Fibroblast of skin of right biceps (primary cell): ENCODE data around the gene SGO2.
"Not testable (repeated sequence)": the region's sequence is repeated elsewhere in the genome, so short reads cannot be mapped to it uniquely, and the experiment has no call there.

Source experiments
- DNase-seq: peaks from one replicate; pipeline ENCODE4 v3.0.0-alpha.2; 2013

SGO2 gene

GRCh38 chr2:200599206-200599605, 73.2 kb downstream of the SGO2 start:
- DNase-seq, result no peak

DNA sequence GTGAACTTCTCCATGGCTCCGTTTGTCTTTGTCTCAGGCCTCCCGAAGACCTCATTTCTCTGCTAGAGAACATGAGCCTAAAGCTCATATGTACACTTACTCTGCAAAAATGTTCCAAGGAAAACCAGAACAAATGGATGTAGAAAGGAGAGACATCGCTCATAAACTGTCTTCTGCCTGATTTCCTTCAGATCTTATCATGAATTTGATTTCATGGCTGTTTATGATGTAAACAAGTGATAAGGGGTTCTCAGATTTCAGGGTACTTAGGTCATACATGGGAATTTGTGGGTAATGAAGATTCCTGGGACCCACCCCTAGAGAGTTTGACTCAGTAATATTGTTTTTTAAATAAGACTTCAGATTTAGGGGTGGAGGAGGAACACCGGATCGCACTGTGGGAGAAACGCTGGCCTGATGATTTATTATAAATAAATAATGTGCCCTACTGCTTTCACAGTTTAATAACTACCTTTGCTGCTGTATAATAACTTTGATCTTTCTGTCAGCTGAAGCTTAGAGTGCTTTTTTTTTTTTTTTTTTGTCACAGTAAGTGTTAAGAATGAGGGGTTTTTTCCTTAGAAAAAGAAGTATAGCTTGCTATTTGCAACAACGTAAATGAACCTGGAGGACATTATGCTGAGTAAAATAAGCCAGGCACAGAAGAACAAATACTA, 74.7 kb downstream of the SGO2 start:
- peak; percentile 57 for DNase-seq

DNA sequence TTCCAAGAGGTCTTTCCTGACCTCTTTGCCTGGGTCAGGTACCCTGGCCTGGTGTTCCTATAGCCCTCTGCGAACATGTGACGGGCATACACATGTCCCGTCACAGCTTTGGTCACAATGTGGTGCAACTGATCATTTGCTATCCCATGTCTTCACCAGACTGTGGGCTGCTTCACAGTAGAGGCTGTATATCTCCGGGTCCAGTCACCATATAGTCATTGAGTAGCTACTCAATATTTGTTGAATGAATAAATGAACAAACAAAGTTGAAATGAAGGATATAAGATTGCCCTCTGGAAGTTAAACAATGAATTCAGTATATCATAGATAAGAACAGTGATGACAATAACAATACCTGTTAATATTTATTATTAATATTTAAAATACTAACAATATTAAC, 76.6 kb downstream of the SGO2 start:
- DNase-seq, result no peak

GRCh38 chr2:200603972-200604371, 78.0 kb downstream of the SGO2 start:
- peak; percentile 80 for DNase-seq

GRCh38 chr2:200604571-200605255, 78.7 kb downstream of the SGO2 start:
- DNase-seq, result peak; percentile 54

DNA sequence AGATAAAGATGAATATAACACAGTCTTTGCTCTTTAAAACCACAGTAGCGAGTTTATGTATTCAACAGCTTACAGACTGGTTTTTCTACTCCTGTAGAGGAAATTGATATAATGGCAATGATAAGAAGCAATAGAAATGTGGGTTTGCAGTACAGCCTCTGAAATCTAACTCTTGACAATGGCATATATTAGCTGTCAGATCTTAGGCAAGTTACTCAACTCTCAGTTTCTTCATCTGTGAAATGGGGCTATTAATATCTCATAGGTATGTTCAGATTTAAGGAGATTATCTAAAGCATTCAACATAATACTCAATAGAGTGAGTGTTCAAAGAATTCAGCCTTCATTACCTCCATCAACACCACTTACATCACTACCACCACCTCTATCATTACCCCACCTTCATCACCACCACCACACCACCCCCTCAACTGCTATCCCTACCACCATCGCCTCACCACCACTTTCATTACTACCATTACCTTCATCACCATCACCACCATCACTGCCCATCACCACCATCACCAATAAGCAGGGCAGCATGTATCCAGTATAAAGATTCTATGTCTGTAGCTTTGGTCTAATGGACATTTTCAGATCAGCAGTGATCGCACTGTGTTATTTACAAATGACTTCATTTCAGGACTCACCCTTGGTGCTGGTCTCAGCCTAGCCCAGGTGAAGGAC, 82.5 kb downstream of the SGO2 start:
- DNase-seq, result no peak

- DNase-seq, result peak; percentile 96
These were observed 83.1 kb downstream of the SGO2 start for GRCh38 chr2:200609028-200609614.

DNA sequence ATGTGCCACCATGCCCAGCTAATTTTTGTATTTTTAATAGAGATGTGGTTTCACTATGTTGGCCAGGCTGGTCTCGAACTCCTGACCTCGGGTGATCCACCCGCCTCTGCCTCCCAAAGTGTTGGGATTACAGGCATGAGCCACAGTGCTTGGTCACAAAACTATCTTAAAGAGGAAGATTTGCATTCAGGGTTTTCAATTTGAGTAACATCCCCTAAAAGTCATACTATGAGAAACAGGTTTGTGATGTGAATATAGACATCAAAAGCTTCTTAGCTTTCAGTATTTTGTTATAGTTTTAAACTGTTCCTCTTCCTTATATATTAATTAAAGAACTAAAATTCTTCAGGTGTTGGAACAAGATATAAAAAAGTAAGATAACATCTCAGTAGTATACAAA, 84.2 kb downstream of the SGO2 start:
- not testable (repeated sequence) for DNase-seq

DNA sequence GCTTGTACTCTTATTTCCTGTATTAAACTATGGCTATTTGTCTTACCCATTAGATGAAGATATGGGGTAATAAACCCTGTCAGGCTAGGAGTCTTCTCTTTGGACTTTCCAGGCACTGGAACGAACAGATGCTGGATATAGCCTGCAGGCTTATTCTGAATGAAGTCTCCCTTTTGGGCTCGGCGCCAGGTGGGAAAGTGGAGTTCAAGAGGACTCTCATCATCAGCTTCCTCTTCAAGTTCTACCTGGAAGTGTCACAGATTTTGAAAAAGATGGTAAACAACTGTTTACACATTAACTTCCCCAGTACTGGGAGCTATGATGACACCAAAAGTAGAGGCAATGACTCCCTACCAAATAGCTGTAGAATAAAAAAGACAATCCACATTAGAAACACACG, 87.7 kb downstream of the SGO2 start:
- DNase-seq, result no peak

DNA sequence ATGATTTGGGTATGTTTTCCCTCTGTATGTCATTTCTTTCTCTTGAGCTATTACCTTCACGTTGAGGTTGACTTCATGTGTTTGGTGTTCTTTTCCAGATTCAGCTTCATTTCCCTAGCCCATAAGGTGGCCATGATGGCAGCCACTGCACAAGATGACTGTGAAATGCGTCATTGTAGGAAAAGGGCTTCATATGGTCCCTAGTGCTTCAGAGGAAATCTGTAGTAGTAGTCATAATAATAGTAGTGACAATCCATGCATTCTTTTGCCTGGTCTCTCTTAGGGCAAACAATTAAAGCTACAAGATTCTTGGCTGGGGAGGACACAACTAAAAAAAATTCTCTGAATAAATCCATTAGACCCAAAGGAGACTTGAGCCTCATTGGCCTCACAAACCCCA, 88.2 kb downstream of the SGO2 start:
- peak; percentile 63 for DNase-seq

- peak; percentile 86 for DNase-seq
These were observed 89.2 kb downstream of the SGO2 start for GRCh38 chr2:200615247-200615646.

- DNase-seq, result no peak
These were observed 90.2 kb downstream of the SGO2 start for GRCh38 chr2:200616193-200616592.

DNA sequence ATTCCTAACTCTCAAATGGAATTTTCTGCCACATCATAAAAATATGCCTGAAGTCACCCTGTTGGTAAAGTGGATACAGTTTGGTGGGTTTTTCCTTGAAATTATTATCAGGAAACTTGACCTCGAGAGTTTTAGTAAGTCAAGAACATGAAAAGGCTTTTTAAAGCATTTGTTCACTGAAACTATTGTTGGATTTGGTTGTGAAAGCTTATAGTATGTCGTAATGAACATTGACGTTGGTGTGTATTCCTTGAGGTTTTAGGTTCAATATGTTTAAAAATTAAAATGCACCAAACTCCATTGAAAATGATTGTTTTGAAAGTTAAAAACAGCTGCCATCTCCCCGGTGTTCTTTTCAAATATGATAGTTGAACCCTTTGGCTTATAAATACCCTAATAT, 90.6 kb downstream of the SGO2 start:
- no peak for DNase-seq

GRCh38 chr2:200617156-200618053, 91.4 kb downstream of the SGO2 start:
- DNase-seq, result peak; percentile 58

DNA sequence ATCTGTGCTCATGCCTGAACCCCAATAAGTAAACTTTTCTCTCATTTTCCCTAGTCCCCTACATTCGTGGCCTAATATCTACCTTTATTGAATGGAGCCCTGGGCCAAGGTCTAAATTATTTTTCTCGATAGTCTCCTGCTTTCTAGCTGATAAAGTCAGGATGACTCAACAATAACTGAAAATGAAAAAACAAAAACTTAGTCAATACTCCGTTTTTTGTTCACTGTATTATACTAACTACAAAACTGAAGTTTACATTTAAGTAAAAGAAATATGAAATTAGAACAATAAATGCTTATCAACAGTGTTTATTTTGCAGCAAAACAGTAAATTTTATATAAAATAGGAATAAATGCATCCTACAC, 92.0 kb downstream of the SGO2 start:
- DNase-seq, result no peak

DNA sequence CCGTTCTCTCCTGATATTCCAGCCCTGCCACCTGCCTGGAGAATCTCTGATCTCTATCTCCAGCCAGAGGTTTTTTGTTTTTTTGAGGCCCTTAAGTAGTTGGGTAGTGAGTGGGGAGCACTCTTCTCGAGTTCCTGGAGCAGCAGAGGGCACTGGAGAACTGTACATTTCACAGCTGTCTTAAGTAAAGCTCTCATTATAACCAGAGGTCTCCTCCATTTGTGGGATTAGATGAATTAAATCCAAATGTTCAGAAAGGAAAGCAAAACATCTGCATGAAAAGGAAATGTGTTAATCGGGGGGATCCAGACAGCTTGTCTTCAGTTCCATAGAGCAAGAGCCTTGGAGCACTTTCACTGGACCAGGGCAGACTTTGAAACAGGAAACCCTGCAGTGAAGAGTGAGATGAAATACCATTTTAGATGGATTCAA, 92.6 kb downstream of the SGO2 start:
- DNase-seq, result peak; percentile 77

DNA sequence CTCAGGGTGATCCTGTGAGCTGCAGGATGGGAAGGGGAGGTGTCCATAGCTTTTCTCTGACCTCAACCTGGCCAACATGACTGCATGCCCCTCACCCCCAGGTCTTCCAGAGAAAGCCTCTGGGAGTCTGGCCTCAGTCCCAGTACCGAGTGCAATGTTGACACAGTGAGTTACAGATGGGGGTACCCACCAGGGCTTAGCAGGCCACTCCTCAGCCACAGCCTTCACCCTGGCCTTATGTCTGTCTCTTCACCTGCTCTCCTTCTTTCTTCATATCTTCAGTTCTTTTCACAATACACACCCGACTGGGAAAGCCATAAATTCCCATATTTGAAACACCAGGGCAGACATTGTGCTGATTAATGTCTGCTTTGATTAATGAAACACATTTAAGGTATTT, 93.3 kb downstream of the SGO2 start:
- DNase-seq, result peak; percentile 47

GRCh38 chr2:200620606-200621390, 94.8 kb downstream of the SGO2 start:
- no peak for DNase-seq

DNA sequence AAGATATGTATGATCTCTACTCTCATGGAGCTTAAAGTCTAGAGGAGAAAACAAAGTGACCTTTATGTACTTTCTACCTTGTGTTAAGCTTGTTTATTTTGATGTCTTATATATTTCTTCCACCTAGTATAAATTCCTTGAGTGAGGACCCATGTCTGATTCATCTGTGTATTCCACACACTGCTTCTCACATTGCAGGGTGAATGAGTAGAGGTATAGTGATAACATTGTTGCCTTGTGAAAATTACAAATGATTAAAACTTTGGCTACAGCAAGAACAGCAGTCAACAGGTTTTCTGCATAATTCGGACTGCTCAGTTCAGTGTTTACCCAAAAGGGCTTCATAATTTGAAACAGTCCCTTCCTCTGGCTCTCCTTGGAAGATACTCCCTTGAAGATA, 96.1 kb downstream of the SGO2 start:
- DNase-seq, result no peak

- no peak for DNase-seq
These were observed 98.0 kb downstream of the SGO2 start for GRCh38 chr2:200624026-200624425.

DNA sequence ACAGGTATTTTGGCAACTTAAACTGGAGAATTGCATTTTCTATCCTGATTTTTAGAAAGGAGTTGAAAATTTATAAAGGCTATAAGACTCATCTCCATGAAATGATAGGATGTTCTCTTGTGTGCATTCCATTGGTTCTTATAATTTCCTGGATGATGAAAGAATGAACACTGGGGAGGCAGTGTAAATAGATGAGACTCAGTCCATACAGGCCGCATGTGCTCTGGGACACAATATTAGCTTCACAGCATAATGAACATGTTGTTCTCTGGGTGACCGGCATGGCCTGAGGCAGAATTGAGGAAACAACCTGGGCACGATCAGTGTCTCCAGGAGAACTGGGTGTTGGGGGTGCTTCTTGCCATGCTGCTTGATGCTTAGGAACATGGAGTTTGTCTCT, 98.7 kb downstream of the SGO2 start:
- peak; percentile 89 for DNase-seq

GRCh38 chr2:200625282-200625681, 99.3 kb downstream of the SGO2 start:
- DNase-seq, result no peak
